HepG2 (cell line): ENCODE results near the gene CCDC196. TPM values are rescaled to one million over a fixed set of nuclear protein-coding genes. Genes with fewer than 3 reads are reported as not detected.

Experiments used
- CCAR2 ChIP-seq: fragments of 200-400 bp; formaldehyde crosslinking; optimal IDR thresholded peaks from 2 replicates; pipeline ENCODE3; 2018; ENCODE audit warnings: low read depth, mild to moderate bottlenecking, low read length, moderate library complexity
- GTF2F1 ChIP-seq: fragments of 150-350 bp; IDR thresholded peaks from 2 replicates; pipeline ENCODE4 v1.6.1; 2014; ENCODE audit warnings: low read length
- MAF1 ChIP-seq: sonication (generic); formaldehyde crosslinking; IDR thresholded peaks from 2 replicates; pipeline ENCODE4 v1.5.0; 2020; ENCODE audit warnings: missing genetic modification reagents, borderline replicate concordance
- RBAK ChIP-seq: sonication (generic); formaldehyde crosslinking; IDR thresholded peaks from 2 replicates; pipeline ENCODE4 v1.5.1; 2020; ENCODE audit warnings: mild to moderate bottlenecking, missing genetic modification reagents
- SIN3A ChIP-seq: IDR thresholded peaks from 2 replicates; pipeline ENCODE4 v1.6.1; 2011; ENCODE audit warnings: low read depth, mild to moderate bottlenecking, control low read depth, low read length, borderline replicate concordance
- ZBTB21 ChIP-seq: sonication (generic); formaldehyde crosslinking; IDR thresholded peaks from 2 replicates; pipeline ENCODE4 v1.4.0; 2020; ENCODE audit warnings: missing genetic modification reagents
- ZNF441 ChIP-seq: sonication (generic); formaldehyde crosslinking; IDR thresholded peaks from 2 replicates; pipeline ENCODE4 v1.7.0; 2021; ENCODE audit warnings: missing genetic modification reagents, borderline replicate concordance
- ZNF562 ChIP-seq: sonication (generic); formaldehyde crosslinking; IDR thresholded peaks from 2 replicates; pipeline ENCODE4 v1.8.0; 2022; ENCODE audit warnings: missing genetic modification reagents, borderline replicate concordance
- ZNF615 ChIP-seq: sonication (generic); formaldehyde crosslinking; IDR thresholded peaks from 2 replicates; pipeline ENCODE4 v1.5.0; 2020; ENCODE audit warnings: mild to moderate bottlenecking, missing genetic modification reagents, borderline replicate concordance
- ZNF616 ChIP-seq: sonication (generic); formaldehyde crosslinking; IDR thresholded peaks from 2 replicates; pipeline ENCODE4 v1.5.0; 2020; ENCODE audit warnings: low read depth, mild to moderate bottlenecking, missing genetic modification reagents
- ZNF879 ChIP-seq: sonication (generic); formaldehyde crosslinking; IDR thresholded peaks from 2 replicates; pipeline ENCODE4 v1.8.1; 2023; ENCODE audit warnings: missing genetic modification reagents
- polyA plus RNA-seq, 8 experiments: library from polyadenylated mRNA; depleted of rRNA in 3 of 8; stranded (reverse) in 7 of 8; unstranded in 1 of 8; fragments of >200 nt; fragmentation: Illumina TruSeq in 4 of 8; extraction: Trizol in 4 of 8; gene quantifications; 2 replicates each; pipeline versions ENCODE4 v1.2.1 to v1.2.3, GENCODE V29; 2011 to 2016; ENCODE audit warnings: low read depth in 4 of 8, missing spikeins in 1 of 8, mixed read lengths in 1 of 8; ENCODE audit not compliant: insufficient read depth in 1 of 8
- total RNA-seq, 5 experiments: library from RNA; depleted of rRNA; stranded (reverse); fragments of >200 nt; fragmentation: Illumina TruSeq; extraction: Trizol; gene quantifications; 2 replicates each; pipeline ENCODE4 v1.2.3, GENCODE V29; 2016; ENCODE audit warnings: low read depth in 1 of 5
- TF ChIP-seq, protein P1 (sequence below): sonication (generic); formaldehyde crosslinking; conservative IDR thresholded peaks from 2 replicates; pipeline ENCODE4 v1.8.0; 2022; ENCODE audit warnings: missing genetic modification reagents
- TF ChIP-seq, protein P2 (sequence below): sonication (generic); formaldehyde crosslinking; IDR thresholded peaks from 2 replicates; pipeline ENCODE4 v1.4.0; 2020; ENCODE audit warnings: mild to moderate bottlenecking, missing genetic modification reagents
- TF ChIP-seq, protein P3 (sequence below): sonication (generic); formaldehyde crosslinking; IDR thresholded peaks from 2 replicates; pipeline ENCODE4 v1.4.0; 2020; ENCODE audit warnings: missing genetic modification reagents
- TF ChIP-seq, protein P4 (sequence below): sonication (generic); formaldehyde crosslinking; IDR thresholded peaks from 2 replicates; pipeline ENCODE4 v1.4.0; 2020; ENCODE audit warnings: missing genetic modification reagents
- TF ChIP-seq, protein P5 (sequence below): sonication (generic); formaldehyde crosslinking; IDR thresholded peaks from 2 replicates; pipeline ENCODE4 v1.5.0; 2020; ENCODE audit warnings: mild to moderate bottlenecking, missing genetic modification reagents, borderline replicate concordance

CCDC196 gene
- total and polyA plus RNA-seq, 2 of the 13 experiments (the other 11 are each of a cell fraction or from before 2014, with no cell fraction given), result not detected

DNA sequence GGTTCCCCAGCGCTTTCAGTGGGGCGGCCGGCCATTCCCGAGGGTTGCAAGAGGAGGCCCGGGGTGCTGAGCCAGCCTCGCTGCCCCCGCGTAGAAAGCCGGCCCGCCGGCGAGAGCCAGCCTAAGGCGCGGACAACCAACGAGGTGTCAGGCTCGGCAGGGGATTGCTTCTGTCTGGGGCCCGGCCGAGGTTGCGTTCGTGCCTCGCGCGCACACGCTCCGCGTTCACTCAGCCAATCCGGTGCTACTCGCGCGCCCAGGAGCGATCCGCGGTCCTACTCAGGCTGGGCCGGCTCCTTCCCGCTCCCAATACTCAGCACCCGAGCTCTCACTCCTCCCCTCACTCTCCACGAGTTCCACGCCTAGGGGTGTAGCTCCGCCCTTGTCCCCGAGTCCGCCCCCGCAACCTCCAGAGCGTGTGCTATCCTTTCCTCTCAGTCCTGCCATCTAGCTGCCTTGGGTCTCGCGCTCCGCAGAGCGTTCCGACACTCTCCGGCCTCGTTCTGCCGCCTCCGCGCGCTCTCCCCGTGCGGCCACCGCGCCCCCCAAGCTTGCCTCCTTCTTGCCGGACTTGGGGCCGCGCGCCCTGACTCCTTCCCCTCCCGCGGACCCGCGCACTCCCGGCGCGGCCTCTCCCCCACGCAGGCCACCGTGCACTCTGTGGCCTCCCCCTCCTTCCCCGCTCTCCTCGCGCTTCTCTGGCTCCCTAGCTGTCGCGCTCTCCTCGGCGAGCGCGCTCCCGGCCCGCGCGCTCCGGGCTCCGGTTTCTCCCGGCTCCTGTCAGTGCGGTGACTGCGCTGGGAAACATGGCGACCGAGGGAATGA lies 21.8 kb downstream of the CCDC196 start, which contains the start of gene GPHN (continued):
- TF ChIP-seq, protein P1, sequence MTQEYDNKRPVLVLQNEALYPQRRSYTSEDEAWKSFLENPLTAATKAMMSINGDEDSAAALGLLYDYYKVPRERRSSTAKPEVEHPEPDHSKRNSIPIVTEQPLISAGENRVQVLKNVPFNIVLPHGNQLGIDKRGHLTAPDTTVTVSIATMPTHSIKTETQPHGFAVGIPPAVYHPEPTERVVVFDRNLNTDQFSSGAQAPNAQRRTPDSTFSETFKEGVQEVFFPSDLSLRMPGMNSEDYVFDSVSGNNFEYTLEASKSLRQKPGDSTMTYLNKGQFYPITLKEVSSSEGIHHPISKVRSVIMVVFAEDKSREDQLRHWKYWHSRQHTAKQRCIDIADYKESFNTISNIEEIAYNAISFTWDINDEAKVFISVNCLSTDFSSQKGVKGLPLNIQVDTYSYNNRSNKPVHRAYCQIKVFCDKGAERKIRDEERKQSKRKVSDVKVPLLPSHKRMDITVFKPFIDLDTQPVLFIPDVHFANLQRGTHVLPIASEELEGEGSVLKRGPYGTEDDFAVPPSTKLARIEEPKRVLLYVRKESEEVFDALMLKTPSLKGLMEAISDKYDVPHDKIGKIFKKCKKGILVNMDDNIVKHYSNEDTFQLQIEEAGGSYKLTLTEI (CRISPR knock-in tag), result no peak
- no peak for TF ChIP-seq GTF2F1
- 0 out of 2 replicates have a peak, but pooled peaks have one; percentile 33 for TF ChIP-seq ZNF441 (CRISPR knock-in tag)
- TF ChIP-seq MAF1, result no peak
- no peak for TF ChIP-seq ZNF615 (CRISPR knock-in tag)
- TF ChIP-seq, protein P2, sequence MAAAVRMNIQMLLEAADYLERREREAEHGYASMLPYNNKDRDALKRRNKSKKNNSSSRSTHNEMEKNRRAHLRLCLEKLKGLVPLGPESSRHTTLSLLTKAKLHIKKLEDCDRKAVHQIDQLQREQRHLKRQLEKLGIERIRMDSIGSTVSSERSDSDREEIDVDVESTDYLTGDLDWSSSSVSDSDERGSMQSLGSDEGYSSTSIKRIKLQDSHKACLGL, result no peak; the same call in 1 of the 2 replicates
- 0 out of 2 replicates have a peak, but pooled peaks have one; percentile 30 for TF ChIP-seq ZBTB21 (CRISPR knock-in tag)
- TF ChIP-seq SIN3A, result peak; percentile 85; the same call in 1 of the 2 replicates
- TF ChIP-seq ZNF562 (CRISPR knock-in tag), result no peak
- no peak for TF ChIP-seq RBAK
- TF ChIP-seq, protein P3, sequence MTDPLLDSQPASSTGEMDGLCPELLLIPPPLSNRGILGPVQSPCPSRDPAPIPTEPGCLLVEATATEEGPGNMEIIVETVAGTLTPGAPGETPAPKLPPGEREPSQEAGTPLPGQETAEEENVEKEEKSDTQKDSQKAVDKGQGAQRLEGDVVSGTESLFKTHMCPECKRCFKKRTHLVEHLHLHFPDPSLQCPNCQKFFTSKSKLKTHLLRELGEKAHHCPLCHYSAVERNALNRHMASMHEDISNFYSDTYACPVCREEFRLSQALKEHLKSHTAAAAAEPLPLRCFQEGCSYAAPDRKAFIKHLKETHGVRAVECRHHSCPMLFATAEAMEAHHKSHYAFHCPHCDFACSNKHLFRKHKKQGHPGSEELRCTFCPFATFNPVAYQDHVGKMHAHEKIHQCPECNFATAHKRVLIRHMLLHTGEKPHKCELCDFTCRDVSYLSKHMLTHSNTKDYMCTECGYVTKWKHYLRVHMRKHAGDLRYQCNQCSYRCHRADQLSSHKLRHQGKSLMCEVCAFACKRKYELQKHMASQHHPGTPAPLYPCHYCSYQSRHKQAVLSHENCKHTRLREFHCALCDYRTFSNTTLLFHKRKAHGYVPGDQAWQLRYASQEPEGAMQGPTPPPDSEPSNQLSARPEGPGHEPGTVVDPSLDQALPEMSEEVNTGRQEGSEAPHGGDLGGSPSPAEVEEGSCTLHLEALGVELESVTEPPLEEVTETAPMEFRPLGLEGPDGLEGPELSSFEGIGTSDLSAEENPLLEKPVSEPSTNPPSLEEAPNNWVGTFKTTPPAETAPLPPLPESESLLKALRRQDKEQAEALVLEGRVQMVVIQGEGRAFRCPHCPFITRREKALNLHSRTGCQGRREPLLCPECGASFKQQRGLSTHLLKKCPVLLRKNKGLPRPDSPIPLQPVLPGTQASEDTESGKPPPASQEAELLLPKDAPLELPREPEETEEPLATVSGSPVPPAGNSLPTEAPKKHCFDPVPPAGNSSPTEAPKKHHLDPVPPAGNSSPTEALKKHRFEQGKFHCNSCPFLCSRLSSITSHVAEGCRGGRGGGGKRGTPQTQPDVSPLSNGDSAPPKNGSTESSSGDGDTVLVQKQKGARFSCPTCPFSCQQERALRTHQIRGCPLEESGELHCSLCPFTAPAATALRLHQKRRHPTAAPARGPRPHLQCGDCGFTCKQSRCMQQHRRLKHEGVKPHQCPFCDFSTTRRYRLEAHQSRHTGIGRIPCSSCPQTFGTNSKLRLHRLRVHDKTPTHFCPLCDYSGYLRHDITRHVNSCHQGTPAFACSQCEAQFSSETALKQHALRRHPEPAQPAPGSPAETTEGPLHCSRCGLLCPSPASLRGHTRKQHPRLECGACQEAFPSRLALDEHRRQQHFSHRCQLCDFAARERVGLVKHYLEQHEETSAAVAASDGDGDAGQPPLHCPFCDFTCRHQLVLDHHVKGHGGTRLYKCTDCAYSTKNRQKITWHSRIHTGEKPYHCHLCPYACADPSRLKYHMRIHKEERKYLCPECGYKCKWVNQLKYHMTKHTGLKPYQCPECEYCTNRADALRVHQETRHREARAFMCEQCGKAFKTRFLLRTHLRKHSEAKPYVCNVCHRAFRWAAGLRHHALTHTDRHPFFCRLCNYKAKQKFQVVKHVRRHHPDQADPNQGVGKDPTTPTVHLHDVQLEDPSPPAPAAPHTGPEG (CRISPR knock-in tag), result peak; percentile 75; the same call in 1 of the 2 replicates
- TF ChIP-seq, protein P4, sequence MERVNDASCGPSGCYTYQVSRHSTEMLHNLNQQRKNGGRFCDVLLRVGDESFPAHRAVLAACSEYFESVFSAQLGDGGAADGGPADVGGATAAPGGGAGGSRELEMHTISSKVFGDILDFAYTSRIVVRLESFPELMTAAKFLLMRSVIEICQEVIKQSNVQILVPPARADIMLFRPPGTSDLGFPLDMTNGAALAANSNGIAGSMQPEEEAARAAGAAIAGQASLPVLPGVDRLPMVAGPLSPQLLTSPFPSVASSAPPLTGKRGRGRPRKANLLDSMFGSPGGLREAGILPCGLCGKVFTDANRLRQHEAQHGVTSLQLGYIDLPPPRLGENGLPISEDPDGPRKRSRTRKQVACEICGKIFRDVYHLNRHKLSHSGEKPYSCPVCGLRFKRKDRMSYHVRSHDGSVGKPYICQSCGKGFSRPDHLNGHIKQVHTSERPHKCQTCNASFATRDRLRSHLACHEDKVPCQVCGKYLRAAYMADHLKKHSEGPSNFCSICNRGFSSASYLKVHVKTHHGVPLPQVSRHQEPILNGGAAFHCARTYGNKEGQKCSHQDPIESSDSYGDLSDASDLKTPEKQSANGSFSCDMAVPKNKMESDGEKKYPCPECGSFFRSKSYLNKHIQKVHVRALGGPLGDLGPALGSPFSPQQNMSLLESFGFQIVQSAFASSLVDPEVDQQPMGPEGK, result peak; percentile 72
- 0 out of 2 replicates have a peak, but pooled peaks have one; percentile 20 for TF ChIP-seq ZNF616 (CRISPR knock-in tag)
- no peak for TF ChIP-seq ZNF879
- TF ChIP-seq CCAR2, result no peak
- TF ChIP-seq, protein P5, sequence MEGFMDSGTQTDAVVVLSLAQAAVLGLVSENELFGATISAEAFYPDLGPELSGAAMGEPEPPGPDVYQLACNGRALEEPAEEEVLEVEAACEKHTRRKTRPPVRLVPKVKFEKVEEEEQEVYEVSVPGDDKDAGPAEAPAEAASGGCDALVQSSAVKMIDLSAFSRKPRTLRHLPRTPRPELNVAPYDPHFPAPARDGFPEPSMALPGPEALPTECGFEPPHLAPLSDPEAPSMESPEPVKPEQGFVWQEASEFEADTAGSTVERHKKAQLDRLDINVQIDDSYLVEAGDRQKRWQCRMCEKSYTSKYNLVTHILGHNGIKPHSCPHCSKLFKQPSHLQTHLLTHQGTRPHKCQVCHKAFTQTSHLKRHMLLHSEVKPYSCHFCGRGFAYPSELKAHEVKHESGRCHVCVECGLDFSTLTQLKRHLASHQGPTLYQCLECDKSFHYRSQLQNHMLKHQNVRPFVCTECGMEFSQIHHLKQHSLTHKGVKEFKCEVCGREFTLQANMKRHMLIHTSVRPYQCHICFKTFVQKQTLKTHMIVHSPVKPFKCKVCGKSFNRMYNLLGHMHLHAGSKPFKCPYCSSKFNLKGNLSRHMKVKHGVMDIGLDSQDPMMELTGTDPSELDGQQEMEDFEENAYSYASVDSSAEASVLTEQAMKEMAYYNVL (CRISPR knock-in tag), result no peak
